ENCODE data around the gene CLCN2. TPM values are rescaled to one million over a fixed set of nuclear protein-coding genes. Genes with fewer than 3 reads are reported as not detected.

CLCN2 gene
- total RNA-seq, 1 experiment from 2014 or later, result 13.0 TPM

DNA sequence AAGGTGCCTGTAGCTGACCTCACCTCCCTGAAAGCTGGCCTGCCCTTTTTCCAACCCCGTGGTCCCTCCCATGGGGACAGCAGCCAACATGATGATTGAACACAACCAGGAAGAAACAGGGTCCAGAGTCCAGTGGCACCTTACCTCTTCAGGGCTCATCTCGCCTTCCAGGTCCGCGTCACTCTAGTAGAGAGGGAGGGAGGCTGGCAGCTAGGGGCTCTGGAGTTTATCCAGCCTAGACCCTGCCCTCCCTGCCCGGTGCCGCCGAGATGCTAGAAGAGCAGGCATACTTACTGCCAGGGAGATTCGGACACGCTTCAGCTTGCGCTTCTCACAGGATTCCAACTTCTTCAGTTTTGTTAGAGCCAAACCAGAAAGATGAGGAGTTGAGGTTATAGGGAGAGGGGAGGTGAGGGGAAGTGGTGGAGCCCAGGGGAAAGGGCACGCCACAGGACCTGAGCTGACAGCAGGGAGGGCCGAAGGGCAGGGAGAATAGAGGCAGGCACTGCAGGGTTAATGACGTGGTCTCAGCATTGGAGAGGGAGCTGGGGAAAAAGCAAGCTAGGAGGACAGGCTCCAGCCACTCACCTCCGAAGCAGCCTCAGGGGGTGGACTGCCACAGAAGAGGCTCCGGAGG, 9.1 kb downstream of the CLCN2 start:
- BruUV-seq (replicated peaks), result no TSS peak
- no peaks in the 10 kb centered on the region for H3K79me2 ChIP-seq (ENCODE audit: low read length)
- no peaks in the 10 kb centered on the region for H3K27me3 ChIP-seq (ENCODE audit: low read length)

GRCh38 chr3:184351511-184352148, 9.8 kb downstream of the CLCN2 start:
- TF ChIP-seq EZH2phosphoT487 (IDR thresholded peaks at IDR 0.05; ENCODE audit: borderline replicate concordance, low read length) (no peak), EZH2 (IDR thresholded peaks at IDR 0.05; ENCODE audit: low read length, unreplicated experiment) (no peak)
- TF ChIP-seq, protein P1, sequence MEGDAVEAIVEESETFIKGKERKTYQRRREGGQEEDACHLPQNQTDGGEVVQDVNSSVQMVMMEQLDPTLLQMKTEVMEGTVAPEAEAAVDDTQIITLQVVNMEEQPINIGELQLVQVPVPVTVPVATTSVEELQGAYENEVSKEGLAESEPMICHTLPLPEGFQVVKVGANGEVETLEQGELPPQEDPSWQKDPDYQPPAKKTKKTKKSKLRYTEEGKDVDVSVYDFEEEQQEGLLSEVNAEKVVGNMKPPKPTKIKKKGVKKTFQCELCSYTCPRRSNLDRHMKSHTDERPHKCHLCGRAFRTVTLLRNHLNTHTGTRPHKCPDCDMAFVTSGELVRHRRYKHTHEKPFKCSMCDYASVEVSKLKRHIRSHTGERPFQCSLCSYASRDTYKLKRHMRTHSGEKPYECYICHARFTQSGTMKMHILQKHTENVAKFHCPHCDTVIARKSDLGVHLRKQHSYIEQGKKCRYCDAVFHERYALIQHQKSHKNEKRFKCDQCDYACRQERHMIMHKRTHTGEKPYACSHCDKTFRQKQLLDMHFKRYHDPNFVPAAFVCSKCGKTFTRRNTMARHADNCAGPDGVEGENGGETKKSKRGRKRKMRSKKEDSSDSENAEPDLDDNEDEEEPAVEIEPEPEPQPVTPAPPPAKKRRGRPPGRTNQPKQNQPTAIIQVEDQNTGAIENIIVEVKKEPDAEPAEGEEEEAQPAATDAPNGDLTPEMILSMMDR (conservative IDR thresholded peaks at IDR 0.05; ENCODE audit: low read depth, low read length), result no peak
- Histone ChIP-seq H4K20me1 (ENCODE audit: low read length) (no peaks in the 10 kb centered on the region), H3K27ac (ENCODE audit: low read length) (no peak overlapping the region), H3K4me3 (ENCODE audit: low read length) (no peak overlapping the region), H3K9ac (ENCODE audit: low read length) (no peak overlapping the region), H3K9me3 (ENCODE audit: low read length) (no peaks in the 10 kb centered on the region), H3K27me3 (ENCODE audit: low read length) (no peaks in the 10 kb centered on the region), H3F3A (ENCODE audit: low read length, unreplicated experiment) (no peaks in the 10 kb centered on the region), H3K9me2 (replicated peaks; ENCODE audit: low read length) (no peaks in the 10 kb centered on the region), H3K4me1 (ENCODE audit: insufficient read depth, low read length) (no peaks in the 10 kb centered on the region), H3K79me2 (ENCODE audit: low read length) (no peaks in the 10 kb centered on the region), H2AFZ (ENCODE audit: low read length) (no peak overlapping the region), H3K36me3 (ENCODE audit: low read depth, low read length) (peaks cover 9% of the 10 kb centered on the region; the same call in 1 of the 2 replicates), H3K4me2 (ENCODE audit: low read length) (no peak overlapping the region)
- POLR2A ChIA-PET (ENCODE audit: unreplicated experiment), result interaction anchor here (0.6 kb wide), 1 partner anchor 36 kb away, joined by 19 read pairs; no protein-coding TSS in a partner anchor
- DNase-seq, result no peak
- no peak for ATAC-seq
- intact Hi-C loops (cut with micrococcal nuclease), result no loop called here
- BruUV-seq (replicated peaks), result no TSS peak
- CTCF ChIA-PET, result no interaction called here

More for the DNA sequence above, 9.1 kb downstream of the CLCN2 start:
- Histone ChIP-seq H3K9me3 (ENCODE audit: low read length) (no peaks in the 10 kb centered on the region), H3K9ac (ENCODE audit: low read length) (no peak overlapping the region), H3K4me1 (ENCODE audit: insufficient read depth, low read length) (no peaks in the 10 kb centered on the region), H3K27ac (ENCODE audit: low read length) (no peak overlapping the region), H3K36me3 (ENCODE audit: low read depth, low read length) (peaks cover 9% of the 10 kb centered on the region; the same call in 1 of the 2 replicates), H3F3A (ENCODE audit: low read length, unreplicated experiment) (no peaks in the 10 kb centered on the region), H3K4me2 (ENCODE audit: low read length) (no peak overlapping the region), H3K4me3 (ENCODE audit: low read length) (no peak overlapping the region), H2AFZ (ENCODE audit: low read length) (no peak overlapping the region), H4K20me1 (ENCODE audit: low read length) (no peaks in the 10 kb centered on the region), H3K9me2 (replicated peaks; ENCODE audit: low read length) (no peaks in the 10 kb centered on the region)
- ChIA-PET POLR2A (ENCODE audit: unreplicated experiment) (no interaction called here), CTCF (interaction anchor here (0.5 kb wide), 1 partner anchor 33 kb away, joined by 4 read pairs; no protein-coding TSS in a partner anchor)
- intact Hi-C loops (cut with micrococcal nuclease), result no loop called here
- no peak for ATAC-seq
- TF ChIP-seq EZH2phosphoT487 (IDR thresholded peaks at IDR 0.05; ENCODE audit: borderline replicate concordance, low read length) (no peak), EZH2 (IDR thresholded peaks at IDR 0.05; ENCODE audit: low read length, unreplicated experiment) (no peak)
- TF ChIP-seq, protein P1 (conservative IDR thresholded peaks at IDR 0.05; ENCODE audit: low read depth, low read length), result no peak
- no peak for DNase-seq

DNA sequence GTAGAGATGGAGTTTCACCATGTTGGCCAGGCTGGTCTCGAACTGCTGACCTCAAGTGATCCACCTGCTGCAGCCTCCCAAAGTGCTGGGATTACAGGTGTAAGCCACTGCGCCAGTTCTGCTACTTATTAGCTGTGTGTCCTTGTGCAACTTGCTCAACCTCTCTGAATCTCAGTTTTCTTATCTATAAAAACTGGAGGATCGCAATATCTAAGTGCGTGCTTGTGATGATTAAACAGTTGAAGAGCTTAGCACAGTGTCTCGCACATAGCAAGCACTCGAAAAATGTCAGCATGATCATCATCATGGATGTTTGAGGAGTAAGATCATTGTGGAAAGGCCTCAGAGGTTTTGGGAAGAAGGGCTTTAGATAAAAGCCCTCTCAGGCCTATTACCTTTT, 10.8 kb downstream of the CLCN2 start:
- ChIA-PET POLR2A (ENCODE audit: unreplicated experiment) (no interaction called here), CTCF (no interaction called here)
- TF ChIP-seq, protein P1 (conservative IDR thresholded peaks at IDR 0.05; ENCODE audit: low read depth, low read length), result no peak
- TF ChIP-seq EZH2 (IDR thresholded peaks at IDR 0.05; ENCODE audit: low read length, unreplicated experiment), result no peak

More for the DNA sequence above, 10.8 kb downstream of the CLCN2 start:
- H4K20me1 ChIP-seq (ENCODE audit: low read length), result no peaks in the 10 kb centered on the region
- no peaks in the 10 kb centered on the region for H3K9me3 ChIP-seq (ENCODE audit: low read length)
- H3K36me3 ChIP-seq (ENCODE audit: low read depth, low read length), result peaks cover 9% of the 10 kb centered on the region; the same call in 1 of the 2 replicates
- BruUV-seq (replicated peaks), result no TSS peak
- no peaks in the 10 kb centered on the region for H3F3A ChIP-seq (ENCODE audit: low read length, unreplicated experiment)
- peaks cover 3% of the 10 kb centered on the region; the same call in 1 of the 2 replicates for H3K4me1 ChIP-seq (ENCODE audit: insufficient read depth, low read length)
- H3K9ac ChIP-seq (ENCODE audit: low read length), result no peak overlapping the region
- ATAC-seq, result no peak
- no peak overlapping the region for H3K4me3 ChIP-seq (ENCODE audit: low read length)
- H3K27me3 ChIP-seq (ENCODE audit: low read length), result no peaks in the 10 kb centered on the region
- DNase-seq, result no peak
- no peak overlapping the region for H3K4me2 ChIP-seq (ENCODE audit: low read length)
- no peaks in the 10 kb centered on the region for H3K9me2 ChIP-seq (replicated peaks; ENCODE audit: low read length)
- intact Hi-C loops (cut with micrococcal nuclease), result no loop called here
- no peak overlapping the region for H2AFZ ChIP-seq (ENCODE audit: low read length)
- no peak overlapping the region for H3K27ac ChIP-seq (ENCODE audit: low read length)
- H3K79me2 ChIP-seq (ENCODE audit: low read length), result no peaks in the 10 kb centered on the region

Measured in PC-3 (cell line).